ENCODE data around the gene MORN5. TPM values are rescaled to one million over a fixed set of nuclear protein-coding genes. Genes with fewer than 3 reads are reported as not detected.

The MORN5 gene
- total and polyA plus RNA-seq, 4 donors: not detected

- TF ChIP-seq ZBTB33 (IDR thresholded peaks at IDR 0.05): no peak
- no peak for TF ChIP-seq JUND (IDR thresholded peaks at IDR 0.05)
Measured at GRCh38 chr9:122119166-122119521, 40.6 kb upstream of the MORN5 start (continued).

GRCh38 chr9:122119721-122120120 lies 40.0 kb upstream of the MORN5 start:
- Histone ChIP-seq H3K27me3 (ENCODE audit: control insufficient read depth in 4 of 4, insufficient read depth in 4 of 4, low read length in 3 of 4) (peaks cover 0 to 2% (median 0%) of the 10 kb centered on the region in 4 donors), H3K36me3 (ENCODE audit: control insufficient read depth in 4 of 4, insufficient read depth in 3 of 4, low read depth in 1 of 4, low read length in 3 of 4) (no peaks in the 10 kb centered on the region), H3K4me1 (ENCODE audit: control insufficient read depth in 4 of 4, insufficient read depth in 4 of 4, low read length in 3 of 4) (no peaks in the 10 kb centered on the region), H3K9ac (ENCODE audit: low read depth in 1 of 2, low read length in 2 of 2) (no peak overlapping the region), H3K4me3 (ENCODE audit: low read depth in 1 of 3, low read length in 3 of 3) (no peak overlapping the region), H3K9me3 (ENCODE audit: control insufficient read depth in 4 of 4, low read length in 3 of 4) (no peaks in the 10 kb centered on the region), H3K27ac (ENCODE audit: low read depth in 1 of 2, low read length in 2 of 2) (no peak overlapping the region)
- DNase-seq (ENCODE audit: low spot score): no peak
- TF ChIP-seq ATF3 (IDR thresholded peaks at IDR 0.05) (no peak), GABPA (IDR thresholded peaks at IDR 0.05 in 1 of 2, conservative IDR thresholded peaks at IDR 0.05 in 1 of 2) (no peak), MAX (IDR thresholded peaks at IDR 0.05) (no peak), RXRA (IDR thresholded peaks at IDR 0.05) (no peak), YY1 (IDR thresholded peaks at IDR 0.05) (no peak), SP1 (IDR thresholded peaks at IDR 0.05) (no peak), ZBTB33 (IDR thresholded peaks at IDR 0.05) (no peak), HNF4G (IDR thresholded peaks at IDR 0.05) (no peak), RAD21 (IDR thresholded peaks at IDR 0.05) (no peak), REST (IDR thresholded peaks at IDR 0.05) (no peak), EGR1 (IDR thresholded peaks at IDR 0.05; ENCODE audit: low read depth in 2 of 2) (no peak), CTCF (IDR thresholded peaks at IDR 0.05; ENCODE audit: low read depth, low read length, missing input control) (no peak), NR2F2 (IDR thresholded peaks at IDR 0.05) (no peak), HNF4A (conservative IDR thresholded peaks at IDR 0.05) (no peak), FOXA2 (IDR thresholded peaks at IDR 0.05) (no peak), JUND (IDR thresholded peaks at IDR 0.05) (no peak), FOXA1 (IDR thresholded peaks at IDR 0.05) (no peak)
- WGBS: 96% methylated on average over 5 of the region's 5 CpGs

Data from liver (tissue), 9 donors.